H1 (cell line): ENCODE results near the gene RARA. TPM values are rescaled to one million over a fixed set of nuclear protein-coding genes. Genes with fewer than 3 reads are reported as not detected.

Source experiments
- CTCF ChIA-PET: fragments of 300-600 bp; sonication (Branson Sonifier 250); formaldehyde crosslinking; loops from one replicate; lab custom pipeline; 2021; ENCODE audit not compliant: partially characterized antibody; lab: Charles Lee
- POLR2A ChIA-PET: fragments of 300-600 bp; sonication (Branson Sonifier 250); formaldehyde crosslinking; loops from one replicate; lab custom pipeline; 2021; ENCODE audit warnings: inconsistent platforms; ENCODE audit not compliant: partially characterized antibody; lab: Charles Lee
- DNase-seq, 2 experiments: peaks; one replicate each; pipeline versions ENCODE4 v3.0.0 to v3.0.0-alpha.2; 2010 to 2022; ENCODE audit warnings: low spot score in 2 of 2, low read depth in 1 of 2, mixed read lengths in 1 of 2
- FAIRE-seq: peaks from 2 replicates; lab custom pipeline; 2011; peaks lifted over from hg19 to GRCh38; lab: Jason Lieb, UNC
- H2AFZ ChIP-seq: 2 replicates; pipeline ENCODE4 v1.8.1; 2012; ENCODE audit warnings: low read length, inconsistent platforms
- H2AK5ac ChIP-seq: 2 replicates; pipeline ENCODE4 v1.6.1; 2013; ENCODE audit warnings: low read depth, low read length
- H2BK120ac ChIP-seq: replicated peaks from 2 replicates; pipeline ENCODE3; 2013; ENCODE audit warnings: low read depth, low read length, inconsistent platforms
- H2BK12ac ChIP-seq: 2 replicates; pipeline ENCODE4 v1.6.1; 2013; ENCODE audit warnings: low read depth, low read length
- H2BK15ac ChIP-seq: 2 replicates; pipeline ENCODE4 v1.6.1; 2013; ENCODE audit warnings: low read length
- H2BK20ac ChIP-seq: 2 replicates; pipeline ENCODE4 v1.6.1; 2013; ENCODE audit warnings: low read length
- H2BK5ac ChIP-seq: 2 replicates; pipeline ENCODE4 v1.6.1; 2013; ENCODE audit warnings: low read depth, low read length
- H3K14ac ChIP-seq: 2 replicates; pipeline ENCODE4 v1.6.1; 2013; ENCODE audit warnings: inconsistent platforms; ENCODE audit not compliant: insufficient read length
- H3K18ac ChIP-seq: 2 replicates; pipeline ENCODE4 v1.6.1; 2013; ENCODE audit warnings: low read length; ENCODE audit errors: extremely low read depth
- H3K23ac ChIP-seq: 2 replicates; pipeline ENCODE4 v1.6.1; 2013; ENCODE audit warnings: inconsistent platforms; ENCODE audit not compliant: insufficient read length
- H3K23me2 ChIP-seq: 2 replicates; pipeline ENCODE4 v1.6.1; 2013; ENCODE audit warnings: low read depth, low read length
- H3K27ac ChIP-seq: 2 replicates; pipeline ENCODE4 v1.6.1; 2011; ENCODE audit warnings: low read depth, low read length, inconsistent platforms
- H3K27me3 ChIP-seq, 4 experiments: replicated peaks in 1 of 4; 1 replicate in 1 of 4; 2 replicates in 3 of 4; pipeline versions ENCODE4 v1.6.1 to v1.8.1; 2011 to 2013; ENCODE audit warnings: low read length in 3 of 4, mild to moderate bottlenecking in 3 of 4, inconsistent platforms in 2 of 4, mixed read lengths in 2 of 4, moderate library complexity in 1 of 4; ENCODE audit not compliant: control insufficient read depth in 3 of 4, insufficient read depth in 3 of 4; ENCODE audit errors: extremely low read depth in 1 of 4
- H3K36me3 ChIP-seq, 4 experiments: 2 replicates each; pipeline versions ENCODE4 v1.6.1 to v1.8.1; 2011 to 2013; ENCODE audit warnings: mild to moderate bottlenecking in 4 of 4, low read length in 3 of 4, moderate library complexity in 2 of 4, control low read depth in 1 of 4, inconsistent platforms in 1 of 4; ENCODE audit not compliant: insufficient read depth in 4 of 4, control insufficient read depth in 2 of 4
- H3K4ac ChIP-seq: replicated peaks from 2 replicates; pipeline ENCODE3; 2013; ENCODE audit warnings: low read length, low read depth, mixed read lengths, inconsistent platforms; ENCODE audit not compliant: insufficient read length
- H3K4me1 ChIP-seq, 4 experiments: replicated peaks in 1 of 4; 1 replicate in 1 of 4; 2 replicates in 3 of 4; pipeline versions ENCODE4 v1.6.1 to v1.8.1; 2011 to 2013; ENCODE audit warnings: low read length in 3 of 4, inconsistent platforms in 2 of 4, mixed read lengths in 1 of 4; ENCODE audit not compliant: insufficient read depth in 4 of 4, control insufficient read depth in 3 of 4
- H3K4me2 ChIP-seq, 2 experiments: 2 replicates each; pipeline versions ENCODE4 v1.6.1 to v1.8.1; 2011 to 2013; ENCODE audit warnings: low read depth in 2 of 2, low read length in 2 of 2, control low read depth in 1 of 2, inconsistent platforms in 1 of 2, mild to moderate bottlenecking in 1 of 2; ENCODE audit not compliant: insufficient read depth in 1 of 2
- H3K4me3 ChIP-seq, 4 experiments: fragments of 200-600, 300-600 bp in 1 of 4; sonication (generic), shearing (Covaris generic), sonication (Bioruptor Twin) in 1 of 4; 2 replicates each; pipeline versions ENCODE4 v1.5.1 to v1.8.1; 2011 to 2016; ENCODE audit warnings: low read length in 4 of 4, low read depth in 3 of 4, control low read depth in 2 of 4, inconsistent platforms in 2 of 4, mild to moderate bottlenecking in 2 of 4, mixed read lengths in 1 of 4, moderate library complexity in 1 of 4; ENCODE audit not compliant: insufficient read depth in 2 of 4; ENCODE audit errors: extremely low read depth in 1 of 4
- H3K56ac ChIP-seq: replicated peaks from 2 replicates; pipeline ENCODE3; 2013; ENCODE audit warnings: low read depth, mild to moderate bottlenecking, mixed read lengths, low read length, inconsistent platforms; ENCODE audit not compliant: insufficient read length
- H3K79me1 ChIP-seq: 2 replicates; pipeline ENCODE4 v1.6.1; 2013; ENCODE audit warnings: low read depth, low read length, control low read depth
- H3K79me2 ChIP-seq, 2 experiments: 2 replicates each; pipeline versions ENCODE4 v1.6.1 to v1.8.1; 2012 to 2013; ENCODE audit warnings: low read length in 2 of 2, mild to moderate bottlenecking in 2 of 2, inconsistent platforms in 1 of 2; ENCODE audit not compliant: insufficient read depth in 2 of 2, control insufficient read depth in 1 of 2
- H3K9ac ChIP-seq, 4 experiments: replicated peaks in 1 of 4; 1 replicate in 1 of 4; 2 replicates in 3 of 4; pipeline versions ENCODE4 v1.6.1 to v1.8.1; 2011 to 2013; ENCODE audit warnings: low read depth in 3 of 4, low read length in 3 of 4, control low read depth in 2 of 4, mild to moderate bottlenecking in 2 of 4, moderate library complexity in 2 of 4, inconsistent platforms in 1 of 4; ENCODE audit errors: extremely low read depth in 1 of 4
- H3K9me3 ChIP-seq, 2 experiments: 2 replicates each; pipeline versions ENCODE4 v1.6.1 to v1.8.1; 2012 to 2013; ENCODE audit warnings: mild to moderate bottlenecking in 2 of 2, moderate library complexity in 2 of 2, control low read depth in 1 of 2, inconsistent platforms in 1 of 2, low read depth in 1 of 2, low read length in 1 of 2, mixed read lengths in 1 of 2; ENCODE audit not compliant: insufficient read depth in 2 of 2
- H4K20me1 ChIP-seq, 2 experiments: replicated peaks in 1 of 2; 2 replicates each; pipeline versions ENCODE3 to v1.8.1; 2011 to 2013; ENCODE audit warnings: inconsistent platforms in 2 of 2, low read length in 2 of 2, mild to moderate bottlenecking in 1 of 2; ENCODE audit not compliant: insufficient read depth in 2 of 2, control insufficient read depth in 1 of 2
- H4K5ac ChIP-seq: 2 replicates; pipeline ENCODE4 v1.6.1; 2013; ENCODE audit warnings: low read length, low read depth, mixed read lengths, inconsistent platforms; ENCODE audit not compliant: insufficient read length
- H4K8ac ChIP-seq: 2 replicates; pipeline ENCODE4 v1.8.0; 2013; ENCODE audit warnings: mild to moderate bottlenecking, moderate library complexity, low read length, inconsistent platforms; ENCODE audit not compliant: insufficient read depth; ENCODE audit errors: extremely low read depth
- H4K91ac ChIP-seq: replicated peaks from 2 replicates; pipeline ENCODE3; 2013; ENCODE audit warnings: low read length, mixed read lengths, inconsistent platforms; ENCODE audit not compliant: insufficient read length
- KDM5A ChIP-seq: fragments of 200-600 bp; IDR thresholded peaks from 2 replicates; pipeline ENCODE4 v1.7.1; 2012; ENCODE audit warnings: mild to moderate bottlenecking, low read length, inconsistent platforms, mixed read lengths
- POLR2A ChIP-seq, 2 experiments: IDR thresholded peaks; 1 replicate in 1 of 2; 2 replicates in 1 of 2; pipeline ENCODE4 v1.6.1; 2011; ENCODE audit warnings: low read depth in 2 of 2, low read length in 2 of 2, mild to moderate bottlenecking in 2 of 2; ENCODE audit errors: control extremely low read depth in 1 of 2
- TEAD4 ChIP-seq: IDR thresholded peaks from 2 replicates; pipeline ENCODE4 v1.6.1; 2012; ENCODE audit warnings: low read depth, low read length, inconsistent platforms, mixed read lengths
- WGBS, 2 experiments: shearing (Covaris generic) in 1 of 2; methylation state at CpG; one replicate each; pipeline versions ENCODE4 v1.1.6 to v1.1.7; 2013 to 2015; ENCODE audit warnings: low lambda C conversion rate in 2 of 2, mixed read lengths in 2 of 2, inconsistent platforms in 1 of 2, low coverage in 1 of 2, missing lambda C conversion rate in 1 of 2; ENCODE audit not compliant: insufficient replicate concordance in 2 of 2, insufficient coverage in 1 of 2, insufficient read length in 1 of 2; ENCODE audit errors: extremely low coverage in 1 of 2, missing lambda C conversion rate in 1 of 2; 5-methylcytosine and 5-hydroxymethylcytosine counted together
- polyA plus RNA-seq, 7 experiments: library from polyadenylated mRNA; depleted of rRNA in 3 of 7; stranded (reverse) in 5 of 7; unstranded in 2 of 7; fragments of >200 nt in 5 of 7; fragments of 200-250 nt in 2 of 7; gene quantifications; 1 replicate in 5 of 7; 2 replicates in 1 of 7; 4 replicates in 1 of 7; pipeline versions ENCODE4 v1.2.1 to v1.2.3, GENCODE V29; 2011 to 2013; ENCODE audit warnings: missing spikeins in 2 of 7, mixed read lengths in 2 of 7
- total RNA-seq: library from RNA; stranded (reverse); fragmentation: NEBNext Ultra II Directional; extraction: Animal tissue kit (Norgen Biotek cat#: 25700); gene quantifications from 2 replicates; pipeline ENCODE4 v1.2.1, GENCODE V29; 2021

Gene RARA
- total and polyA plus RNA-seq, 2 of the 8 experiments (the other 6 are each of a cell fraction or from before 2014, with no cell fraction given), result 4.4 to 16.5 TPM

- Histone ChIP-seq H4K5ac (no peak overlapping the region), H3K4ac (no peak overlapping the region), H3K27me3 (peaks cover 19 to 75% (median 60%) of the 10 kb centered on the region in 4 experiments), H2AFZ (no peak overlapping the region), H3K18ac (peak overlapping the region; percentile 75), H2AK5ac (peak overlapping the region; percentile 91), H3K23ac (no peak overlapping the region), H2BK120ac (no peak overlapping the region), H2BK15ac (peak overlapping the region; percentile 65; the same call in 1 of the 2 replicates), H3K9me3 (no peaks in the 10 kb centered on the region), H2BK5ac (peak overlapping the region; percentile 81; the same call in 1 of the 2 replicates), H4K8ac (no peak overlapping the region), H3K23me2 (peaks cover 22% of the 10 kb centered on the region; the same call in 1 of the 2 replicates), H3K79me1 (peaks cover 5% of the 10 kb centered on the region; the same call in 1 of the 2 replicates), H2BK20ac (peak overlapping the region; percentile 55; the same call in 1 of the 2 replicates), H3K79me2 (no peaks in the 10 kb centered on the region; a peak in 1 of 4 replicates), H3K27ac (no peak overlapping the region), H3K56ac (no peak overlapping the region), H3K9ac (peak overlapping the region in 2 of 4 experiments; percentile 20 to 38; a peak in 2 of 7 replicates), H4K20me1 (peaks cover 37 to 57% of the 10 kb centered on the region in 2 experiments), H4K91ac (peak overlapping the region; percentile 85), H3K4me1 (peaks cover 21 to 72% (median 55%) of the 10 kb centered on the region in 4 experiments), H3K4me3 (peak overlapping the region in 3 of 4 experiments; percentile 14 to 43 (median 23); a peak in 3 of 8 replicates), H3K36me3 (no peaks in the 10 kb centered on the region; a peak in 1 of 8 replicates), H2BK12ac (peak overlapping the region; percentile 96; the same call in 1 of the 2 replicates), H3K14ac (no peak overlapping the region), H3K4me2 (peak overlapping the region; percentile 77 to 87)
- TF ChIP-seq POLR2A (IDR thresholded peaks at IDR 0.05; ENCODE audit: control extremely low read depth in 1 of 2, low read depth in 2 of 2, low read length in 2 of 2) (no peak), KDM5A (no peak), TEAD4 (no peak)
- WGBS, 2 experiments, result 27% methylated on average over 1 of the region's 1 CpG; no CpG with 5 or more reads in 1 of the 2 experiments
- DNase-seq, result no peak
- ChIA-PET CTCF (interaction anchor here (1.1 to 30.8 kb wide), 4 partner anchors 10 to 191 kb away, joined by 3 to 1198 read pairs (median 38); partner anchors contain the start of gene RARA), POLR2A (interaction anchor here (0.6 to 27.8 kb wide), 5 partner anchors 16 to 95 kb away, joined by 3 to 570 read pairs (median 6); partner anchors contain the start of genes CDC6 and RARA)
- no peak for FAIRE-seq
Observed at GRCh38 chr17:40346765-40347158, 37.8 kb downstream of the RARA start.
